HG02973 (cell line): Measurements from ENCODE around the gene CALML6.

Source experiments
- ATAC-seq: cut with Tn5 transposase; IDR thresholded peaks from one replicate; pipeline ENCODE4 v1.9.1; 2021; ENCODE audit warnings: moderate library complexity; ENCODE audit not compliant: unreplicated experiment

Gene CALML6

DNA sequence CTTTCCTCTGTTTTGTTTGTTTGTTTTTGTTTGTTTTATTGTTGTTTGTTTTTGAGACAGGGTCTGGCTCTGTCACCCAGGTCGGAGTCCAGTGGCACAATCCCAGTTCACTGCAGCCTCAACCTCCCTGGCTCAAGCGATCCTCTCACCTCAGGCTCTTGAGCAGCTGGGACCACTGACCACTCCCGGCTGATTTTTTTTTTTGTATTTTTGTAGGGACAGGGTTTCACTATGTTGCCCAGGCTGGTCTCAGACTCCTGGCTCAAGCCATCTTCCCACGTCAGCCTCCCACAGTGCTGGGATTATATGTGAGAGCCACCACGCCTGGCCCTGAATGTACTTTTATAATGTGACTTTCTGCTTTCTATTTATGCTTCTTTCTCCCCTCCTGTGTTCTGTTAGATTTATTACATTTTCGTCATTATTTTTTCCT is 5.0 kb upstream of the CALML6 start:
- ATAC-seq = no peak

DNA sequence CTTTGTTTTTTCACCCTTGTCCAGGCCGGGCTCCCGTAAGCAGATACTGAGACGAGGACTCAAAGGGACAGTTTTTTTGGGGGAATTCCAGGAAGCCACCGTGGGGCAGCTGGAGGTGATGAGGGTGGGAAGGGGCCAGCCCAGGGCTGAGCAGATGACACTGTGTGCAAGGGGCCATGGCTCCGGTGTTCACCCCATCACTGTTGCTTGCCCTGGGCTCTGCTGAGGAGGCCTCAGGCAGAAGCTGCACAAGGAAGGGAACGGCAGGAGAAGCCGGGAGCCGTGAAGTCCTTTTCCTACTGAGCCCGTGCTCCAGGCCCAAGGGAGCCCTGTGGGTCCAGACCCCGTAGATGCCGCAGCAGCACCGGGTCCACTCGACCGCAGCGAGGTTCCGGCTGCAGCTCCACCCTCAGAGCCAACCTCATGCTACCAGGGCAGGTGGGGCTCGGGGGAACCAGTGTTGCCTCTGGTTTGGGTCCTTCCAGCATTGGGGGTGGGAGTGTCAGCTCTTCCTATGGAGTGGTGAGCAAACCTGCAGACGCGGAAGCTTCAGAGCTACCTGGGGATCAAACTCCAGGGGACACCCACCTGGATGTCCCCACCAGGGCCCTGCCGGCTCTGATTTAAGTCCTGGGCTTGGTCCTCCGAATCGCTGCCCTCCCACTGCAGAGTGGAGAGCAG is 4.3 kb upstream of the CALML6 start:
- ATAC-seq = no peak

DNA sequence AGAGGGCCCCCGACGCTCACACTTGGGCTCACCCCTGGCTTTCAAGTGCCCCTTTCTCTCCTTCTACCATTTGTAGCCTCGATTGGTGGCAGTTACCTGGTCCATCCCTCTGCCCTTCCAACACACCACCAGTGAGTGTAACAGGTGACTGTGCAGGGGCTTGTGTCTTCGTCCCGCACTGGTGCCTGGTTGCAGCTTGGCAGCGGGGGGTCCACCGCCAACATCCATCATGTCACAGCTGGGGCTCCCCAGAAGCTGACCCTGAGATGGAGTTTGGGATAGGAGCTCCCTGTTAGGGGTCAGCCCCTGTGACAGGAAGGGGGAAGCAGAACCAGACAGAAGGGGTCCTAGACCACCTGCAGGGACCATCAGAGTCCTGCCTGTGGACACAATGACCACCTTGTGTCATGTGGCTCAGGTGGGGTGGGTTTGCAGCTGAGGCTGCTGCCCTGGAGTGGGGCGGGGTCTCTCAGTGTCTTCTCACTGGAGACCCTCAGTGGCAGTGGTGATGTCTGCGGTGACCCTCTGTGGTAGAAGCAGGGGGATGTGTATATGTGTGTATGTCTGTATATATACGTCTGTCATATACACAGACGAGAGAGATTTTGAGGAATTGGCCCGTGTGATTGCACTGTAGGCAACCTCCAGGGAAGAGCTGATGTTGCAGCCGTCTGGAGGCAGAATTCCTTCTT is 3.6 kb upstream of the CALML6 start:
- no peak for ATAC-seq

DNA sequence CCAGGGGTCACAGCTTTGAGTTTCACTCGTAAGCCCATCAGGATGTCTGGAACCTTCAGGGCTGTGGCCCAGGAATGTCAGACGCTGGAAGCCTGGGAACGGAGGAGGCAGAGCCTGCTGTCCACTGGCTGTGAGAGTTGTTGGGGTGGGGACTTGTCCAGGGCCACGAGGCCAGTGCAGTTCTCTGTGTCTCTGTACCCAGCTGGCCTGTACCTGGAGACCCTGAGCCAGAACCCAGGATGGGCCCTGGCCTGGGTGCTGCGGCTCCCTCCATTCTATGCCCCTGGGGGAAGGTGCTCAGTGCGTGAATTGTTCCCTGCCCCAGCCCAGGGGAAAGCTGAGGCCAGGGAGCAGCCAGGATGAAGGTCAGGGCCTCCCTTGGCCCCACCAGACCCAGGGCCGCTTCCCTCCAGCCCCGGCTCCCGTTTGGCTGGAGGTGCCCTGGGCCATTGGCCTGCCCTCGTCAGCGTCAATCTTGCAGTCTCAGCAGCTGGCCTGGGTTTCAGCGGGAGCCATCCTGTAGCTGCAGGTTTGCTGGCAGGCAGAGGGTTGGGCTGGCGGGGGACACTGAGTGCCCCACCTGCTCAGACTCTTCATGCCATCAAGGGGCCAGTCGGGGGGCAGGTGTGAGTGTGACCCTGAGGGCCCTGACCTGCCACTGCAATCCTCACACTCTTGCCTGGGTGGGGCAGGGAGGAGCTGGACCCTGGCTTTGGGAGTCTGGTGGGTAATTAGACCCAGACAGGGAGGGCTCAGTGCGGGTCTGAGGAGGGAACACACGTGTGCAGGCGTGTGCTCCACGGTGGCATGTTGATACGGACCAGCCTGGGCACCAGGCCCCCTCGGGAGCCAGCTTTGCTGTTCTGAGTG is 724 bp upstream of the CALML6 start:
- ATAC-seq = no peak

DNA sequence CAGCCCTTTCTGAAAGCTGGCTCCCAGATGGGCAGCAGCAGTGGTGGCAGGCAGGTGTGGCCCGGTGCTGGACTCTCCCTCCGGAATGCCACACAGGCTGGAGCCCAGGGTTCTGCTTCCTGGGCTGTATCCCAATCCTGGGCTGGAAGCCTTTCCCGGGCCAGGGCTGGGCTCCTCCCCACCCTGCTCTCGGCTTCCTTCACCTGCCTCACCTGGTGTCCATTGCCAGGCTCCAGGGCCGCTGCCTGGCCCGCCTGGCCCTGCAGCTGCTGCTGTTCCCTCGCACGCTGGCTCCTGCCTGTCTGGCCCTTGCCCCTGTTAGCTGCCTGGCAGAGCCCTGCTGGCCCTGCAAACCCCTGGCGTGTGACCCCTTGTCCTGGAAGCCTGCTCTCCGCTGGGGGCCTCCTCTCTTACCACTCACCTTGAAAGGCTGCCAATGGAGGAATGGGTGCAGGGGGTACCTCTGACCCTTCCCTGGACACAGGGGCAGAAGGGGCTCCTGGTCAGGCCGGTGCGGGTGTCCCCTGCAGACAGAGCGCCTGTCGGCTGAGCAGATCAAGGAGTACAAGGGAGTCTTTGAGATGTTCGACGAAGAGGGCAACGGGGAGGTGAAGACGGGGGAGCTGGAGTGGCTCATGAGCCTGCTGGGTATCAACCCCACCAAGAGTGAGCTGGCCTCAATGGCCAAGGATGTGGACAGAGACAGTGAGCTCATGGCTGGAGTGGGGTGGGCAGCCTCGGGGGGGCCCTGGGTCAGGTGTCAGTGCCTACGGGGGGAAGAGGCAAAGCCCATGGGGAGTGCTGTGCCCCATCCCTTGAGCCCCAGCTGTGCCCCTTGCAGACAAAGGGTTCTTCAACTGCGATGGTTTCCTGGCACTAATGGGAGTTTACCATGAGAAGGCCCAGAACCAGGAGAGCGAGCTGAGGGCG is 1.1 kb downstream of the CALML6 start:
- ATAC-seq = no peak

DNA sequence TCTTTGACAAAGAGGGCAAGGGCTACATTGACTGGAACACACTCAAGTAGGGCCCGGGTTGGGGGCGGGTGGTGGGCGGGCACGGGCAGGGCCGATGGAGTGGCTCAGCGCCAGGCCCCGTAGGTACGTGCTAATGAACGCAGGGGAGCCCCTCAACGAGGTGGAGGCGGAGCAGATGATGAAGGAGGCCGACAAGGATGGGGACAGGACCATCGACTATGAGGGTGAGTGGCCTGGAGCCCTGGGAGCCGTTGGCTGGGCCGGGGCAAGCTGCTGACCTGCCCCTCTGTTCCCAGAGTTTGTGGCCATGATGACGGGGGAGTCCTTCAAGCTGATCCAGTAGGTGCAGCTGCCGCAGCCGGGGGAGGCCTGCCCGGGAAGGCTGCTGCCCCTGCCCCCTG is 1.8 kb downstream of the CALML6 start:
- ATAC-seq = no peak

DNA sequence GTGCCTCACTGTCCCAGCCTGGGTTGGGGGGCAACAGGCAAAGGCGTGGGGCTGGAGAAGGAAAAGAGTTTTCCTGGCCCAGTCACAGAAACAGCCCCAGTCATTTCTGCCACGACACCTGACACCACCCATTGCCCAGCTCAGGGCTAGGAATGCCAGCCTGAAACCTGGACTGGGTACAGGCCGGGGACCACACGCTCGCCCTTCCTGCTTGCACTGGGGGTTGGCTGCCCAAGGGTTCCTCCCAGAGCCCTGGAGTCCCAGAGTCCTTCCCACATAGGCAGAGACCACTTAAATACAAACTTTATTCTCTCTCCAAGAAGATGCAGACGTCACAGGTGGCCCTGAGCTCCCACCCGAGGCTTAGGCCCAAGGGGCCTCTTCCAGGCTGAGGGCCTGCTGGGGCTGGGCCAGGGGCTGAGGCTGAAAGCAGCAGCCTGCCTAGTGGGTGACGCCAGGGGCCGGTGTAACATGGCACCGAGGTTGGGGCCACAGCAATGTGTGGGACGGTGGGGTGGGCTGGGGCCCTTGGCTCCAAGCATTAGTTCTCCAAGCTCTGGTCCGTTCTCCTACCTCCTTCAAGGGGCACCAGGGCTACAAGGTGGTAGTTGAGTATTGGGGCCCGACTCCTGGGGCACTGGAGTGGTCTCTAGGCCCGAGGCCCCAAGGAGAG is 2.4 kb downstream of the CALML6 start:
- no peak for ATAC-seq

DNA sequence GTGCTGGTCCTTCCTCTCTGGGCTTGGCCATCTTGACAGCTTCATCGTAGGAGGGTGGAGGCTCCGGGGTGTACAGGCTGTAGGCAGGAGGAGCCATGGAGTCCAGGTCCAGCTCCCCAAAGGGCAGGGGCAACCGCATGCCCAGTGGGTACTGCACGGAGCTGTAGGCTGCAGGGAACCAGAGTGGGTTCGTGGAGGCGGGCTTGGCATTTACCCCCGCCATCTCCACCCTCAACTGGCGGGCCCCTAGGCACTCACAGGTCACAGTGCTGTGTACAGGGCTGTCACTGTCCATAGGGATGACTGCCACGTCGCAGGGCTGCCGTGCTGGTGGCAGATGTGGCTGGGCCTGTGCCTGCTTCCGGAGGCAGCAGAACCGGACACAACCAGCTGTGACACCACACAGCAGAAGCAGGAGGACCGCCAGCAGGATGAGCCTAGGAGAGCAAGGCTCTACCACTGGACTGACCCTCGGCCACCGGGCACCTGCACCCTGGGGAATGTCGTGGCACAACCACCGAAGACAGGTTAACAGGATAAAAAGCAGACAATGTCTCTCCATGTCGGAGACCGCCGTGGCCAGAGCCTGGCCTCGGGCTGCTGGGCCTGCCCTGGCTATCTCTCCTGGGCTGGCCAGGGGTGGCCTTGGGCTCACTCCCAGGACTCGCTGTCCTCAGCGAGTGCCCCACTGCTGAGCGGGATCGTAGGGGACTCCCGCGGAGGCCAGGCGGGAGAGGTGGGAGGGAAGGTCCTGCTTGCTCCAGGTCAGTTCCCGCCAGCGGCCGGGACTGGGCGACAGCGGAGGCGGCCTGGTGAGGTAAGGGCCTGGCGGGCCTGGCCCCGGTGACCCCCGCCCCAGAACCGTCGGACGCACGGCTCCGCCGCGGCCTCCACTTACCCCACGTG is 3.2 kb downstream of the CALML6 start:
- no peak for ATAC-seq

DNA sequence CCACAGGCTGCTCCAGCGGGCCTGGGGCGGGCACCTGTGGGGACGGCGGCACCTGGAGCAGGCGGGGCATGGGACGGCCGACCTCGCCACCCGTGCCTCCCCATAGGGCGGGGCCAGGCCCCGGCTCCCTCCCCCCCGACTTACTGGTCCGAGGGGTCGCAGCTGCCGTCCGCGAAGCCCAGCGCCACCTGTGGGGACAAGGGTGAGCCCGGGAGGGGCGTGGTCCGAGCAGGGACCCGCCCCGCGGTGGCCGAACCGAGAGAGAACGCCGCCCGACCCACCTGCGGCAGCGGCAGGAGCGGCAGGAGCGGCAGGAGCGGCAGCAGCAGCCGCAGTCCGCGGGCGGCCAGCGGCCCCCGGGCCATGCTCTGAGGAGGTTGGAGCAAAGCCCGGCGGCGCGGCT is 3.8 kb downstream of the CALML6 start, which contains the start of gene TMEM52:
TMEM52 (minus strand) TSS at position 379 of the 403 bp plus-strand sequence; CDS start at position 365, 14 bp downstream.
- peak; percentile 25 for ATAC-seq

DNA sequence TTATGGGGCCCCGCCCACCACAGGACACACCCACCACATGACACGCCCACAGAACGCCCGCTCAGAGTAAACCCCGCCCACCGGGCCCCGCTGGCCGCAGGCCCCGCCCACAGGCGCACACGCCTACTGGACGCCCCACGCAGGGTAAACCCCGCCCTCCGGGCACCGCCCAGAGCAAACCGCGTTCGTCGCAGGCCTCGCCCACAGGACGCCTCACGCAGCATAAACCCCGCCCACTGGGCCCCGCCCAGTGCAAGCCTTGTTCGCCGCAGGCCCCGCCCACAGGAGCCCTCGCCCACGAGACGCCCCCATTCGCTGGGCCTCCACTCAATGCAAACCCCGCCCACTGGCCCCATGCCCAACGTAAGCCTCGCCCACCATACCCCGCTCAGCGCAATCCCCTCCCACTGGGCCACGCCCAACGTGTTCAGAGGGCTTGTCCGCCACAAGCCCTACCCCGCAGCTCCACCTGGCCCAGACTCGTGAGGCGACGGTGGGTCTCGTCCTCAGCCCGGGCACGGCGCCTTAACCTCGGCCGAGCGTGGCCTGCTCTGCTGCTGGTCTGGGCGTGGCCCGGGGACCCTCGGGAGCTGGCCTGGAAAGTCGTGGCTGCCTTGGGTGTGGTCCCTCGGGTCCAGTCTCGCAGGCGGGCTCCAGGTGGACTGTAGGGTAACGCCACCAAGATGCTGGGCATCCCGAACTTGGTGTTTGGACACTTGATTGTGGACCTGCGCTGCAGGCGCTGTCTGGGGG is 4.4 kb downstream of the CALML6 start:
- ATAC-seq = peak; percentile 60

DNA sequence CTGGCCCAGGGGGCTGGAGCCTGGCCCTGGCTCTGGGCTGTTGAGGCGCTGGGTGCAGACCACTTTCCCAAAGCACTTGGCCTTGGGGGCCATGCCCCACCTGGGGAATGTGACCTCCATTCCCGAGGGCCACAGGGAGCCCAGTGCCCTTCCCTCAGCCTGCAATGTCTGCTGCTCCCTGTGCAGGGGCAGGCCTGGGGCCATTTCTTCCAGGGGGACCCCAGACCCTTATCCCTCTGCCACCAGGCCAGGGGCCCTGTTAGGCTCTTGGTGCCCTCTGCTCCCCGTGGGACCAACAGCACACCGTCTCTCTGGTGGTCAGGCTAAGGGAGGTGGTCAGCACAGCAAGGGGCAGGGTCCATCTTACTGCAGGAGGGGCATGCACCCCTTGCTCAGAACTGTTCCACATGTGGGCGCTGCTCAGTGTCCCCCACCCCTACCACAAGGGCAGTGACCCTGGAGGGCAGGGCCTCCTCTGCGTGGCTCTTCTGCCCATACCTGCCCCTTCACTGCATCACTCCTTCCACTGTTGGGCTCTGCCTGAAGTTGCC is 5.1 kb downstream of the CALML6 start:
- no peak for ATAC-seq

DNA sequence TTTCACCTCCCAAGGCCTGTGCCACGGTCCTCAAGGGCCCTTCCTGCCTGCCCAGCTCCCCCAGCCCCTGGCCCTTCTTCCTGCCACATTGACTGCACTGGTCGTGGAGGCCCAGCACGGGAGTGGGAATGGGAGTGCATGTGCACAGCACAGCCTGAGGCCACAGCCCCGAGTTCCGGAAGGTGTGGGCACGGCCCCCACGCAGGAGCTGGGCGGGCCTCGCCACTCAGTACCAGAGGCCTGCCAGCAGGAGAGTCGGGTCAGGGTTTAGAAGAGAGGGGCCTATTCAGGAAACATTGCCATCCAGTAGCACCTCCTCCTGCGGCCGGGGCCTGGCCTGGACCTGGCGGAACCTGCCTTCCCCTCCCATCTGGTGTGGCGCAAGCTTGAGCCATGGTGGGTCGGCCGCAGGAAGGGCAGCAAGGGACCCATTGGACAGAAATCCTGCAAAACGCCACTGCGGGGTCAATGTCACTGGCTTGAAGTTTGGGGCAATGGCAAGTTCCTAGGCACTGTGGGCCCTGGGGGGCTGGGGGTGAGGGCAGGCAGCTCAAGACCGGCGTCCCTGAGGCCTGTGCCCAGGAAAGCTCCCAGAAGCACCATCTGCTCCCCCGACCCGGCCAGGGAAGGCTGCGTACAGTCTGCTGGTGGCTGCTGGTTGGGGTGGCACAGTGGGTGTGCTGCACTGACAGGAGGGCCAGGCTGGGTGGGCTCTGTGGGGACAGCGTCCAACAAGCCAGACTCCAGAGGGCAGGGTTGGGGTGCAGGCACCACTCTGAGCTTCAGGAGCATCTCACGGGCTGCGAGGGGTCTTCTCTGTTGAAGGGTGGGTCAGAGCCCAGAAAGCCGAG is 5.8 kb downstream of the CALML6 start:
- ATAC-seq = no peak

DNA sequence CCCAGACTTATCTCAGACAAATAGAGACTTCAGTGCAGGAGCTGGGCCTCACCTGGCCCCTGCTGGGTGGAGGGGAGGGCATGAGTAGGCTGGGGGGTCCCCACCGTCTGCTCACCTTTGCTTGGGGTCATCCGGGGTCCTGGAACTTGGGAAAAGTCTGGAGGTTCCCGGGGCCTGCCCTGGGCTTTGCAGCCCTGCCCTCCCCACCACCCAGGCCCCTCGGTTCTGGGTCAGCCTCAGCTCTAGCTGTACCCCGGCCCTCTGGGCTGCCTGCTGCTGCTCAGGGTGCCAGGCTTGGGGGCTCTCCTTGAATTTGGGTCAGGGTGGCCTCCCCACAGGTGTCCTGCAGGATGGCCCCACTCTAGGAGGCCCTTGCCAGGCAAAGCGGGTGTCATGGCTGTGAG is 6.4 kb downstream of the CALML6 start:
- no peak for ATAC-seq

DNA sequence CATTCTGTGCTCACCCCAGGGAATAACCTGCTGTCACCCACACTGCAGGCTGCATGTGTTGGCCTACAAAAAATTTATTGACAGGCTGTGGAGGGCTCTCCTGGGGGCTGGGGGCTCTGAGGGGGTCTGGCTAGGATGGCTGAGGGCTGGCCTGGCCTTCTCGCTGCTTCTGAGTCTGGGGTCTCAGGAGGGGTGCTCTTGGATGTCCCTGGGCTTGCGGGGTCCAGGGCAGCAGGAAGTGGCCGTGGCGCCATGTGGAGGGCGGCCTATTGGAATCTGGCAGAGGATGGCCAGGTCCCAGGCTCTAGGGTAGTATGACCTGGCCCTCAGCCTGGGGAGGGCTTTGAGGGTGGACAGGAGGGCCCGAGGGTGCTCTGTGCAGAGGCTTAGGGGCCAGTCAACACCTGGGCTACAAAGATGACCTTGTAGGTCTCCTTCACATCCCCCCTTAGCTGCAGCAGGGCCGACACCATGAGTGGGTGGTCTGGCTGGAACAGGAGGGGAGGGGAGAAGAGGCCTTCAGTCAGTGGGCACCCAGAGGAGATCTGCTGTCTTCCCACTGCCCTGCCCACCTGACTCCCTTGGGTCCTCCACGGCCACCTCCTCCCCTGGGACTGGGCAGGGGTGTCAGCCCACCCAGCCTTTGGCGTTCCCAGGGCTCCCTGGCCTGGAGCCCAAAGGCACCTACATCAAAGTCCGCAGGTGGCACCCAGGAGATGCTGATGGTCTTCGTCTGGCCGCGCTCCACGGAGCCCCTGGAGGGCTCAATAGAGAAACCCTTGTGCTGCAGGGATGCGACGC is 7.0 kb downstream of the CALML6 start:
- ATAC-seq = no peak

DNA sequence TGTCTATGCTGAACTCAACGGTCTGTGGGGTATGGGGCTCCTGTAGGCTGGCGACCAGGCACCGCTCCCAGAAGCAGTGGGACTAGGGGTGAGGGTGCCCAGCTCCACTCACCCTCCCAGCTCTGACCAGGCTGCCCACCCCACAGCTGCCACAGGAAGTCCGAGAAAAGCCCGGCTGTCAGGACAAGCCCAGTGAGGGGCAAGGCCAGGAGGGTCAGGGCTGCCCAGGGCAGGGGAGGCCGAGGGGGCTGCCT is 7.6 kb downstream of the CALML6 start:
- ATAC-seq = no peak
